GM21447 (cell line): Measurements from ENCODE around the gene ZBTB21.

Experiments used
- ATAC-seq: cut with Tn5 transposase; IDR thresholded peaks from one replicate; pipeline ENCODE4 v1.9.1; 2021; ENCODE audit not compliant: unreplicated experiment

The ZBTB21 gene

DNA sequence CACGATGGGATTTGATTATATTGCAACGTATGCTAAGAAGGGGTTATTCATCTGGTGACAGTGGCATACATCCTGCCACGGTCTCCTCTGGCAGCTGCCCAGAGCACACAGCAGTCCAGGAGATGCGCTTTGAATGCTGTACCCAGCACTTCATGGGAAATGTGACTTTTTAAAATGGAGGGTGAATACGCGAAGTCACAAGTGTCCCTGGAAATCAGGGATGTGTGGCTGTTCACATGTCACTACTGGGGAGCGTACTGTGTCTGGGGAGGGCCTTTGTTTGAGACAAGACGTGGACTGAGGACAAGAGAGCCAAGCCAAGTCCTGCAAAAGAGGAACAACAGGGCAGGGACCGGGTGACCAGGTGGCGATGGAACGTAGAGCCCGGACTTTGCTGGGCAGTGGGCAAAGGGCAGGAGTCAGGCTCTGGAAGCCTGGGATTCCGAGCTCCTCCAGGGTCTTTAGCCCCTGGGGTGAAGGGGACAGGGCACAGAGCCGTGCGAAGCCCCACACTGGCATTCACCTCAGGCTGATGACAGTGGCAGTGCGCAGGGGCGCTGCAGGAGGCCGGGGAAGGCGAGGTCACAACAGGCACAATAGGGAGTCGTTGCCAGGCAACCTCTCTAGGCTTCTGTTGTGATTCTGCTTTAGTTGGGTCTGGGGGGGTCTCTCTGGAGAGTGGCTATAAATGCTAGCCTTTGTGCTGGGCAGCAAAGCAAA lies 11.4 kb upstream of the ZBTB21 start:
- ATAC-seq, result no peak

DNA sequence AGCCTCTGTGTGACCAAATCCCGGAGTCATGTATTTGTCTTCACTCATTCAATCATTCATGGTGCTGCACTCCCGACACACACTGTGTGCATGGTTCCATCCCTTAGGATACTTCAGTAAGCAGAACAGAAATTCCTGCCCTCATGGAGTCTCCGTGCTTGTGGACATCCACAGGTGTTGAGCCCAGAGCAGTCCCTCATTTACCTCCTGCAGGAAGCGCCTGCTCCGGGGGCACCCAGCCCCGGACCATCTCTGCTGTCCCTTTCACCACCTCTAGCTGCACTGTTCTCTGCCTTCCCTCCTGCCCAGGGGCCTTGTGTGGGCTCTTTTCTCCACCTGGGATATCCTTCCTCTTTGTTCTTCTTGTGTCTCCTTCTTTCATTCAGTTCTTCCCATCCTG lies 9.5 kb upstream of the ZBTB21 start:
- no peak for ATAC-seq

DNA sequence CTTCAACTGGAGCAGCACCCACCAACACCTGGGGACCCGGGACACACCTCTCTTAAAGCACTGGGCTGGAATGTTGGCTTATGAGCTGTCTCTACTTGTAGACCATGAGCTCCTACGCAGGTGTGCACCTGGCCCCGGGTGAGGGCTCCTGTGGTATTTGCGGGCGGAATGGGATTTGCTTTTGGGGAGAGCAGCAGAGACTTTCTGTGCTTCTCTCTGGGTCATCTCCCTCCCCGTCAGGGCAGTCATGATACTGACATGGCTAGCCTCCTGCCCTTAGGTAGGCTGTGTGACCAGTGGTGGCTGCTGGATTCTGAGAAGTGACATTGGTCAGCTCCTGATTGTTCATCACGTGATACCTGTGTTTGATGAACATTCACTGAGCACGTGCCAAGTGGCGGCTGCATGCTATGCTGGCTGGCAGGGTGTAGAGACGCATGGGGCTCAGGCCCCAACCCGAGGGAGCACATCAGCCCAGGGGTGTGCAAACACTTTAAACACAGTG lies 9.0 kb upstream of the ZBTB21 start:
- no peak for ATAC-seq

DNA sequence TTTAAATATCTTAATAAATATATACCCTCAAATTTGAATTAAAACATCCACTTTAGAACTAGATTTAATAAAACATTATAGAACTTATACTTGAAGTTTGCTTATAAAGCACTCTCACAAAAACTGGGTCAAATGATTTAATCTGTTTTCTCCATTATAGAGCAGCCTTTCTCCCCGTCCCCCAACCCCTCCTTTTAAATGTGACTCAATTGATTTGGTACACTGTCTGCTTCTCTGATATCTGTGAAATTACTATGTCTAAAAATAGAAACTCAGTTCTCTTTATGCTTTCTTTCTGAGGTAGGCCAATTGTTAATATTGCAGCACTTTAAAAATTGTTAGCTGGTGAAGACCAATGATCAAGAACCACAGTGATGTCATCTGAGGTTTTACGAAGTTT lies 6.9 kb upstream of the ZBTB21 start:
- ATAC-seq, result no peak

DNA sequence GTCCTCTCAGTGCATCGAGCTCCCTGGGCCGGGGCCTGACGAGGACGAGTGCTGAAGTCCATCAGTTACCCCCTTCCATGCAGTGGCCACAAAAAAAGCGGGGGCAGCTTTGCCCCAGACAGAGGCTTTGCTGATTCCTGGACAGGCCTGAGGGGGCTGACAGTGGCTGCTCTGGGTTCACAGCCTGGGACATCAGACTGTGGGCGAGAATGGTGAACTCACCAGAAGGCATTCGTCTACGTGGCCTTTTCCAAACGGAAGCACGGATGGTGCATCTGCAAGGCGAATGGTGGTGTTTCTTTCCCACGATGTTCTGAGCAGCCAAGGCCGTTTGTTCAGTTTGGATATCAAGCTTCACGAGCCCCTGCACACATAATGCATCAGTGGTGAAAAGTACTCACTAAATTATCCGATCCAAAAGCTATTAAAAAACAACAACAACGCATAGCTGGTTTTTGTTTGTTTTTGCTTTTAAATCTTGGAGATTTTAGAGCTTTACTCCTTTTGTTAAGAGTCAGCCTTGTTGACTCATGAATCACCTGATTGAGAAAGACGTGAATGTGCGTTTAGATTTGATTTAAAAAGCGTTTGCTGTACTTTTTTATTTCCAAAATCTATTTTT lies 6.3 kb upstream of the ZBTB21 start:
- no peak for ATAC-seq

DNA sequence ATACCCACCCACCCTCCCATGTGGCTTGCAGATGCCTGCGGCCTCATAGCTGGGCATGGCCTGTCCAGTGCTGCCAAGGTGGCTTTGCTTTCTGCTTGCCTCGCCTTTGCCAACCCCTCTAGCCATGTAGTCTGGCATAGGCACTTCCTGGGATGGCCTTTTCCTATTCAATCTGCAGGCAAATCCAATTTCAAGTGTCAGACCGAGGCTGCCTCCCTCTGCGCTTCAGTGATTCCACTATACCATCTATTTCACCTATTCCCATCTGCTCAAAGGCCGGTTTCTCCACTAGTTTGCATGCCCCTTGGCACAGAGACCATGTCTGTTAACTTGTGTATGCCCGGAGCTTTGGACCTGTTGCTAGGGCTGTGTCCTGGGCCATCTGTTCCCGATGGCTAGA lies 3.8 kb upstream of the ZBTB21 start:
- ATAC-seq, result no peak

DNA sequence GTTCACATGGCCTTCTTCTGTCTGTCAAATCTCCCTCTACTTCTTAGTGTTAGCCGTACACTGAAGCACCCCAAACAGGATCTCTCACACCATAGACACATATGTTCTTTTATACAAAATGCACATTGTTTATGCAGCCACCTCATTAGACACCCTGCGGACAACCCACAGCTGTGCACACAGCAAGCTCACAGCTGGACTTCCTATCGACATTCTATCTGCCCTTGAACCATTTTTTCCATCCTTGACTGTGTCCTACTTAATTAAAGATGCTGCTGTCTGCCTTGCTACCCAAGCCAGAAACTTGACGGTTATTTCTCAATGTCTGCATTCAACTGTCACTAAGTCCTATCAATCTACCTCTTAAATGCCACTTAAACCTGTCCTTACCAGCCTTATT lies 3.2 kb upstream of the ZBTB21 start:
- ATAC-seq, result no peak

DNA sequence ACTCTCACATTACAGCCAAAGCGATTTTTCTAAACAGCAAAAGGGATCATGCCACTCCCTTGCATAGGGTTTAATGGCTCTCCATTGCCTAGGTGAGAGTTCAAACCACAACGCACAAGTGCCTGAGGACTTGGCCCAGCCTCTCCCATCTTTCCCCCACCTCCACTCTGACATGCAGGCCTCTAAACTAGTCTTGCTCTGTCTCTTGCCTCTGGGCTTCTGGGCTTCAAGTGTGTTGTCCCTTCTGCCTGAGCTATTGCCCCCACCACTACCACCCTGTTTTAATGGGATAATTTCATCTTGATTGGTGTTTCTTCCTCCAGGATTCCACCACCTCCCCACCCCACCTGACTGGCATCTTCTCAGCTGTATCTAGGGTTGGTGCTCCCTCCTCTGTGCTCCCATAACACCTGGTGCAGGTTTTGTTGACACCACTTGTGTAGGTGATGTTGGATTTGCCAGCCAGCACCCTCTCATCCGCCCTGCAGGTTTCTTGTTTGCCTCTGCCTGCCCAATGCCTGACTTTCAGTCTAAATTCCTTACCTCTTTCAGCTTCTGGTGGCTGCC lies 2.7 kb upstream of the ZBTB21 start:
- no peak for ATAC-seq

DNA sequence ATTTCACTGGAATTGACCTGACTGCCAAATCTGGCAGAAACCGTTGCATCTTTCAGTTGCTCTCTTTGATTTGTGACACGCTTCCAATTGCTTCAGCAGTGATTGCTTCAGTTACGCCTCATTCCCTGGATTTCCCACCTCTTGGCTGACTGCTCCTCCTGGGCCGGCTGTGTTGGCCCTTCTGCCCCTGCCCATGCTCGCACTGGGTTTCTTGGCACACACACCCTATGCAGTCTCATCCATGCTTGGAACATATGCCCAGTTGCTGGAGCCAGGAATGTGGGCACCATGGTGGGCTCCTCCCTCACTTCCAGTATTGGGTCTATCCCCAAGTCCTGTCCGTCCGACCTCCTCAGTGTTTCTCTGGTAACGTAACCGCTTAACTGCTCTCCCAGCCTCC lies 2.2 kb upstream of the ZBTB21 start:
- ATAC-seq, result no peak

DNA sequence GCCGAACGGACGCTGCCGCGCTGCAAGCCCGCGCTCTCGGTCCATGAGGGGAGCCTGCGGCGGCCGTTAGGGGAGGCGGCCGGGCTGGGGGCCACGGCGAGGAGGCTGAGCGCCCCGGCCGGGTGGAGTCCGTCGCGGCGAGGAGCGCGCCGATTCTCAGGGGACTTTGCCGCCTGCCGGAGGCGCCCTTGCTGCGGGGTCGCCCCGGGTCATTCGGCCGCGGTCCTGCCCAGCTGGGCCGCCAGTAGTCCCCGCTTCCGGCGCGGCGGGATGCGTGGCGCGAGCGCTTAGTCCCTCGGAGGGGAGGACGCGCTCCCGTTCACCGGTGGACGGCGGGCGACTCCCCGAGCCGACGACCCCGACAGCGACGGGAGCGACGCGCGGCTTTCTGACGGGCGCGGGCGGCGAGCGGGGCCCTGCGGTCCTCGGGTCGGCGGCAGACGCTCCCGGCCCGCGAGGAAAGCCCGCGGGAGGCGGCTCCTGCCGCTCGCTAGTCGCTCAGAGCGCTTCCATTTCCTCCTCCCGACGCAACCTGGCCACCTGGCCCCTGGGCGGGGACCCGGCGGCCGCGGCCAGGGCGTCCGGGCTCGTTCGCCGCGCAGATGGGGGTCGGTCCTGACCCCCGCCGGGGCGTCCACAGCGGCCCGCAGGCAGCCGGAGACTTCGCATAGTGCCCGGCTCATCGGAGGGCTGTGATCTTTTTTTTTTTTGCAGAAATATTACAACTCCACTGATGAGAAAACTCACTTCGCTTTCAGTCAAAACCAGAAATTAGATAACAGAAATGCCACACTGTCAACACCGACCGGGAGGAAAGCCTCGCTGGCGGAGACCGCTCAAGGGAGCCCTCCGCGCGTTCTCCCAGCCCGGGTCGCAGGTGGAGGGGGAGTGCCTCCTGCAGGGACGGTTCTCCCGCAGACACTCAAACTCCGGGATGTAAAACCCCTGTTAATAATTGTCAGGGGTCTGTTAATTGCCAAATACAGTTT lies 641 bp upstream of the ZBTB21 start:
- peak; percentile 22 for ATAC-seq

DNA sequence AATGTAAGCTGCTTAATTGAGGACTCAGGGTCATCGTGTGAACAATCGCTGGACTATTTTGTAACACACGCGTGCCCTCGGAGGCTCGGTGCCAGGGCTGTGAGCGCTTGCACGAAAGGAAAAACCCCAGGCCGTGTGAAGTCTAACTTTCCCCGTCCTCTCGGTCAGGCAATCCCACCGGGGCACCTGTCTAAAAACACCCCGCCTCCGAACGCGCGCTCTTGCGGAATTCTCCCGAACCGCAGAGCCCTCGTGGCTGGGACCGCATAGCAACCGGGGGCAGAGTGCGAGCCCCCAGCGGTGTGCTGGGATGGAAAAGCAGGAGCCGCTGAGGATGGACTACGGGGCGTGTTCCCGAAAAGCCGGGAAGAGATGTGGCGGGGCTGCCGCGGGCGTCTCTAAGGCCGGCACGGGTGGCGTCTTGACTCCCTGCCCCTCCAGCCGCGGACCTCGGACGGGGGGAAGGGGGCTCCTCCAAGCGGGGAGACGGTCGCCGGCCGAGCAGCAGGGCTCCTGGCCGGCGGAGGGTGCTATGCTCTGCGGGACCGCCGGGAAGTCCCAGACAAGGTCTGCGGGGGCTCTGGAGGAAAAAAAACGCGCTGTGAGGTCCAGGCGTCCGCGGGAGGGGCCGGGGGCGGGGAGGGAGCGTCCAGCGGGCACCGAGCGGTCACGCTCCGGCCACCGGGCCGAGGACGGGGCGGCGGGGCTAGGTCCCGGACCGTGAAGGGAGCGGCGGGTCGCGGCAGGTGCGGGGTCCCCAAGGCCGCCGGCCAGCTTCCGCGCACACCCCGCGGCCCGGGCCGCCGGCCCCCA lies 936 bp downstream of the ZBTB21 start:
- peak; percentile 15 for ATAC-seq

DNA sequence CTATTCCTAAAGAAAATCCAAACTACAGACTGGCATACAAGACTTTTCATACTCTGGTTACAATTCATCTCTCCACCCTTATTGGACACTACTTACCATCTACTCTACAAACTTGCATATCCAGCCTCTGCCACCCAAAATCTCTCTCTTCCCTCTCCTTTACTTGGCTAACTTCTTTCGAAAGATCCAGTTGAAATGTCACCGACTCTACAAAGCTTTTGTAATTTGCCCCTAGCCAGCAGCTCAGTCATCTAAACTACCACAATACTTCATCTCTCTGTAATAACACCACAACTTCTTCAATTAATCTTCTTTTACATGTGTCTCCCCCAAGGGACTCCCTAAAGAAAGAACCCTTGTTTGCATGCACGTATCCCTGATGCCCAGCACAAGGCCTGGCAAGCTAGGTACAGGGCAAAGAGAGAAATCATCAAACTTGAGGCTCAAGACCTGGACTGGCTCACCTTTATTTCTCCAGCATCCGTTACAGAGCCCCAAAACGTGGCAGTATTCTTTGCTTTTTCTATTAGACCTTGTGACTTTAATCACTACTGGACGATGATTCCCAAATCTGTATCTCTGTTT lies 2.7 kb downstream of the ZBTB21 start:
- ATAC-seq, result no peak

DNA sequence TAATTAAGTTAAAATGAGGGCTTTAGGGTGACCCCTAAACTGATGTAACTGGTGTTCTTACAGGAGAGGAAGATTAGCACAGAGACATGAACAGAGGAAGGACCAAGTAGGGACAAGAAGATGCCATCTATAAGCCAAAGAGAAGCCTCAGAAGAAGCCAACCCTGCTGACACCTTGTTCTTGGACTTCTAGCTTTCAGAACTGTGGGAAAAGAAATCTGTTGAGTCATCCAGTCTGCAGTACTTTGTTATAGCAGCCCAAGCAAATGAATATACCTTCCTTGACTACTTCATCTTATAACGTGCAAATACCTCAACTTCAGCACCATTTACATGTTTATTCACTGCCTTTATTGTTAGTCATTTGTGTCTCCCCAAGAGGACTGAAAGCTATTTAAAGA lies 3.4 kb downstream of the ZBTB21 start:
- no peak for ATAC-seq

DNA sequence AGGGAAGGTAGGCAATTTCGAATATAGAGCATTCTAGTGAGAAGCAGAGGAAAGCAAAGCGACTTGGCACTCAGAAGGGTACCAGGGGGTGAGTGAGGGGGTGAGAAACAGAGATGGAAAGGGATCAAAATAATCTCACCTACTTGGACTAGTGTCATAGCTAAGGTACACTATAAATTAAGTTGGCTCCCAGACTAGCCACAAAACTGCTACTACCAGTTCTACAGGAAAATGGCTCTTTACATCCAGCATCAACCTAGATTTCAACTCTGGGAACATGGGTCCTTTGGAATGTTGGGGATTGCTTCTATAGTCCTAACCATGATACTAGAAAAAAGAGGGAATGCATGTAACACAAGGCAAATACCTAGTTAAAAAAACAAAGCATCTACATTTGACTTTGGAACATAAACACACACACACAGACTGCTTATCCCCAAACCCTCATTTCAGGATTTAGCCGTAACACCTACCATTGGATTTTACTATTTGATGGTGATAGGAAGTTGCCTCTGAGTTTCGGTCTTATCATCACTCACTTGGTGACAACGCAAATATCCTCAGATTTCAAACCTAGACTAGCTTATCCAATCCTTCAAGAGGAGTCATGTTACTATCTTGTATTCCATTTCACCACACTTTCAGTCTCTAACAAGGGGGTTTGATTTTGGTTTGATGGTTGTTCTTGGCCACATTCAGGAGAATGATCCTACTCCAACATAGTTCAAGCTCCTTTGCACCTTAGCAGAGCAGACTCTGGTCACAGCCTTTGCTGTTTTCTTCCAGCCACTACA lies 5.6 kb downstream of the ZBTB21 start:
- ATAC-seq, result no peak

DNA sequence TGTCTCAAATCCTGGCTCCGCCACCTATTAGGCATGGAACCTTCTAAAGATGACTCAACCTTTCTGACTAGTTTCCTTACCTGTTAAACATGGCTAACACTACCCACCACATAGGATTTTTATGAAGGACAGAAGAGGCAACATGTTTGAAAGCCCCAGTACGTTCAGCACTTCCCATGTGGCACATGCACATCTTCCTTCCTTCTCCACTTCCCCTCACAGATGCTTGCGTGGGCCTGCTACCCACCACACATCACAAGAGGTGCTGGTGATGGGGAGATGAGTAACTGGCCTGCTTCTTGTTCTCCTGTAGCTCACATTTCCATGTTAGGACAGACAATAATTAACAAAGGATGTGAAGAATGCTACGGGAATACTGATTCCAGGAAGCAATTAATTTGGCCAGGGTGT lies 7.1 kb downstream of the ZBTB21 start:
- no peak for ATAC-seq

DNA sequence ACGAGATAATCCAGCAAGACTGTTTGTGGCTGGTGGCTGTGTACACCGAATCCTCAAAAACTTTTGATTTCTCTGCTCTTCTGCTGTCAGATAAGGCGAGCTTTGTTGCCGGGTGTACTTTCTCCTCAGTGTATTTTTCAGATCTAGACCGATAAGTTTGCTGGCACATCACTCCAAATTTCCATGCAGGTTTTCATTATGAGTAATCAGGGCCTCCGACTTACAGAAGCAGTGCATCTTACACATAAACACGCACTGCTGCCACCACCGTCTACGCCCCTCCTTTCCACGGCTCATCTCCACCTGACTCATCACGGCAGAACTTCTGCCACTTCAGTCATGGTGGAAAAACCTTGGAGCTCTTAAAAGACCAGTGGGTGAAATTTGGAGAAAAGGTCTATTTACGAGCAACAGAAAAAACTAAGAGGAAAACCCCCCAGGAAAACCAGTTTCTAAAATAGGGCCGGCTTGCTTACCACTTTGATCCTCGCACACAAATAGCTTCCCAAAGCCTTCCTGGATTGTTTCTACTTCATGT lies 7.7 kb downstream of the ZBTB21 start:
- ATAC-seq, result peak; percentile 90

DNA sequence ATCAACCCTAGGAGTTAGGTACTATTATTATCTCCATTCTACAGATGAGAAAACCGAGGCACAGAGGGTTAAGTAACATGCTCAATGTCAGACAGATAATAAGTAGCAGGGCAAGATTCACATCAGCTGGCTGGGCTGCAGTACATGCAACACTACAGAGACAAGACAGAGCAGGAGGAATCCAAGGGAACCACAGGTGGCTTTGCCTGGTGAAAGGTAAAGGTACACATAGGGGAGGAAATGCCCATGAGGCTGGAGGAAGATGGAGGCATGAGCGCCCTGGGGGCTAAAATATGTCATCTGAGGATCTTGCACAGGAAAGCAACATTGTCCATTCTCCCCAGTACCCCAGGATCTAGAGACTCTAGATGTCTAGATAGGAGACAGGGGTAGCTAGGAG lies 8.4 kb downstream of the ZBTB21 start:
- no peak for ATAC-seq

DNA sequence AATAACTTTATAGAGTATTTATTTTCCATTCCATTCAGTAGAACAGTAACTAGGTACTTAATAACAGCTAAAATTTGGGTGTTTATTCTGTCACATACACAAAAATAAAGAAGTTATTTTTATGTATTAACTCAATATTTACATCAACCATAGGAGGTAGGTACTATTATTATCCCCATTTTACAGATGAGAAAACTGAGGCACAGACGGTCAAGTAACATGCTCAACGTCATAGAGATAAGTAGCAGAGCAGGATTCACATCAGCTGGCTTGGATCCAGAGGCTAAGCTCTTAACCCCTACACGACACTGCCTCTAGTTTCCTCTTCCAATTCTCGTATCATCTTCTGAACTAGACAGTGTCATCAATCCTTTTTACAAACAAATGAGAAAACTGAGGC lies 9.3 kb downstream of the ZBTB21 start:
- no peak for ATAC-seq

DNA sequence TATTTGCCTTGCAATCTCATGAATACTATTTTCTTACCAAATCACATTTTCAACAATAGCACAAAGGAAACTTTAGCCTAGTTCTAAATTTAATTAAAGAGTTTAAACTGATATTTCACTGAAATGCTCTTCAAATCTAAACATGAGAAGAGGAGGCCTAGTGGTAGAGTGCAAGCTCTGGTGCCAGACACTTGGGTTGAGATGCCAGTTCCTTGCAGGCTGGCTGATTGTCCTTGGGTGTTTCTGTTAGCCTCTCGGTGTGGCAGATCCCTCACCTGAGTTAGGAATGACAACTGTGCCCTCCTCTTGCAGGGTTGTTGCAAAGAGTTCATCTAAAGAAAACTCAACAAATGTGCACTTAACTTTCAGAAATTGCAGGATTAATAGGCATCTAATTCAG lies 12.5 kb downstream of the ZBTB21 start:
- ATAC-seq, result no peak
